ENCODE results near the gene HOXD10.

Gene HOXD10

DNA sequence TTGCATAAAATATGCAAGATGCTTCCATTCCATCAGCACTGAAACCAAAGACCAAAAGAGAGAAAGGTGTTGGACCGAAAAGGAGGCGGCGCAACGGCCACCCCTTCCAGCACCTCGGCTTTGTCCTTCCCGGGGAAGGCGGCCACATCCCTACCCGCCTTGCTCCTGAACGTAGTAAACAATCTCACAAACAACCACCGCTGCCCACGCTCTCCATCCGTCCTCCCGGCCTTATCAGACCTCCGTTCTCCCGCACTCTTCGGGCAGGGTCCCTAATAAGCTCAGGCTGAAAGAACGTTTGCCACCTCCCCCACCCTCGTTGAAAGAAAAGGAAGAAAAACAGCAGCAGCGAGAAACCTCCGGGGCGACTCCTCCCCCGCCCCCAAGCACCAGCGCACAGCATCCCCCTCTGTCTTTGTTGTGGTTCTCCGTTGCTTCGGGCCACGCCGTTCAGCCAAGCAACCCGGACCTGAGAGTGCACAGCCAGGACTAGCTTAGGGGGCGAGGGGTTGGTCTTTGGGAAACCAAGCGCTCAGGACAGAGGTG, 37.2 kb upstream of the HOXD10 start:
- no peak for DNase-seq (ENCODE audit: low read depth)
- TF ChIP-seq, protein P1, sequence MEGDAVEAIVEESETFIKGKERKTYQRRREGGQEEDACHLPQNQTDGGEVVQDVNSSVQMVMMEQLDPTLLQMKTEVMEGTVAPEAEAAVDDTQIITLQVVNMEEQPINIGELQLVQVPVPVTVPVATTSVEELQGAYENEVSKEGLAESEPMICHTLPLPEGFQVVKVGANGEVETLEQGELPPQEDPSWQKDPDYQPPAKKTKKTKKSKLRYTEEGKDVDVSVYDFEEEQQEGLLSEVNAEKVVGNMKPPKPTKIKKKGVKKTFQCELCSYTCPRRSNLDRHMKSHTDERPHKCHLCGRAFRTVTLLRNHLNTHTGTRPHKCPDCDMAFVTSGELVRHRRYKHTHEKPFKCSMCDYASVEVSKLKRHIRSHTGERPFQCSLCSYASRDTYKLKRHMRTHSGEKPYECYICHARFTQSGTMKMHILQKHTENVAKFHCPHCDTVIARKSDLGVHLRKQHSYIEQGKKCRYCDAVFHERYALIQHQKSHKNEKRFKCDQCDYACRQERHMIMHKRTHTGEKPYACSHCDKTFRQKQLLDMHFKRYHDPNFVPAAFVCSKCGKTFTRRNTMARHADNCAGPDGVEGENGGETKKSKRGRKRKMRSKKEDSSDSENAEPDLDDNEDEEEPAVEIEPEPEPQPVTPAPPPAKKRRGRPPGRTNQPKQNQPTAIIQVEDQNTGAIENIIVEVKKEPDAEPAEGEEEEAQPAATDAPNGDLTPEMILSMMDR (IDR thresholded peaks at IDR 0.05; ENCODE audit: control insufficient read depth, extremely low read depth, insufficient read depth): no peak
- no peak overlapping the region for H3K4me3 ChIP-seq (ENCODE audit: low read depth, low read length)

DNA sequence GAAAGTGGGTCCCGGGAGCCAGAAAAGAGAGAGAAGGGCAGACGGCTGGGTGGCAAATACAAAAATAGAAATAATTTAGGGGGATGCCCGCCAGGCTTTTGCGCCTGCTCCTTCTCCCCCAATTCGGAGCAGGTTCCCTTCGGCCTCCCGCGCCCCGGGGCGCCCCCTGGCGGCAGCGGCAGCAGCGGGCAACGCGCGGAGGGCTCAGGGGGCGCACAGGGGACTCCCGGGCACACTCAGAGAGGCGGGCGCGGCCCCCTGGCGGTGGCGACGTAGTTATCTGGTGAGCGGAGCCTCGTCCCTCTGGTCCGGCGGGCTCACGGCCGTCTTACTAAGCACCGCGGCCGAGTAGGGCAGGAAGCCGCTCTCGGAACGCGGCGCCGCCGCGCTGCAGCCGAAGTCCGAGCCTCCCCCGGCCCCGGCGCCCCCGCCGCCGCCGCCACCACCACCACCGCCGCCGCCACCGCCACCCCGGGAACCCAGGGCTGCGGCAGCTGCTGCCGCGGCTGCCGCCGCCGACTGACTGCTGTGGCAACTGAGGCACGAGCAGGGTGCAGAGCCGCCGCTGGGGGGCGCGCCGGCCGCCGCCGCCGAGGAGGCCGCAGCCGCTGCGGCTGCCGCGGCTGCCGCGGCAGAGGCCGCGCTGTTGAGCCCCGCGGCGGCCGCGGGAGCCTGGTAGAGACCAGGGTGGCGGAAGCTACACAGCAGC, 36.6 kb upstream of the HOXD10 start:
- no peak overlapping the region for H3K4me3 ChIP-seq (ENCODE audit: low read depth, low read length)
- no peak for DNase-seq (ENCODE audit: low read depth)
- TF ChIP-seq, protein P1 (IDR thresholded peaks at IDR 0.05; ENCODE audit: control insufficient read depth, extremely low read depth, insufficient read depth): peak; percentile 64

GRCh38 chr2:176080540-176081375, 35.8 kb upstream of the HOXD10 start:
- H3K4me3 ChIP-seq (ENCODE audit: low read depth, low read length): no peak overlapping the region
- no peak for DNase-seq (ENCODE audit: low read depth)
- TF ChIP-seq, protein P1 (IDR thresholded peaks at IDR 0.05; ENCODE audit: control insufficient read depth, extremely low read depth, insufficient read depth): no peak

DNA sequence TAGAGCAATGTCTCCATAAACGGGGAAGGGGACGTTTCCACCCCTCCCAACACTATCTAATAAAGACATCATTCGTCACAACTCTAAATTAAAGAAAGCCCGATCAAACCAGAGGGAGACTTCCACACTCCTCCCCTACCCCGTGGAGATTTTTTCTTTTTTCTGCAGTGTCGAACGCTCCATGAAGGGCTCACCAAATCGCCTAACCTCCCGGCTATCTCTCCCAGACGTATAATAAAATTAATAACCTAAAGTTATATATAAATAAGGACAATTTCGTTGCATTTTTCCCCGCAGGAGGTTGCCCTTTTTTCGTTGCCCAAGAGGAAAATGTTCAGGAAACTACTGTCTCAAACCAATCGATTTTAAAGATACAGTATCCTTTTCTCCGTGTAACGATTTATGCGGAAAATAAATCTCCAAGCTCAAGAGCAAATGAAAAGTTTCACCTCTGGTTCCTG, 35.2 kb upstream of the HOXD10 start:
- H3K4me3 ChIP-seq (ENCODE audit: low read depth, low read length): no peak overlapping the region

GRCh38 chr2:176081837-176082524, 34.6 kb upstream of the HOXD10 start:
- H3K4me3 ChIP-seq (ENCODE audit: low read depth, low read length): no peak overlapping the region
- TF ChIP-seq, protein P1 (IDR thresholded peaks at IDR 0.05; ENCODE audit: control insufficient read depth, extremely low read depth, insufficient read depth): no peak
- DNase-seq (ENCODE audit: low read depth): no peak

More for the DNA sequence above, 35.2 kb upstream of the HOXD10 start:
- TF ChIP-seq, protein P1 (IDR thresholded peaks at IDR 0.05; ENCODE audit: control insufficient read depth, extremely low read depth, insufficient read depth): no peak
- DNase-seq (ENCODE audit: low read depth): no peak

GRCh38 chr2:176082525-176082823, 34.1 kb upstream of the HOXD10 start:
- TF ChIP-seq, protein P1 (IDR thresholded peaks at IDR 0.05; ENCODE audit: control insufficient read depth, extremely low read depth, insufficient read depth): no peak
- no peak overlapping the region for H3K4me3 ChIP-seq (ENCODE audit: low read depth, low read length)
- DNase-seq (ENCODE audit: low read depth): no peak
